ENCODE data around the gene CFL1. TPM values are rescaled to one million over a fixed set of nuclear protein-coding genes. Genes with fewer than 3 reads are reported as not detected.
"Not testable (repeated sequence)": the region's sequence is repeated elsewhere in the genome, so short reads cannot be mapped to it uniquely, and the experiment has no call there.

The CFL1 gene
- total and polyA plus RNA-seq, 4 donors = 387 to 1,282 (median 730) TPM

- H3K4me3 ChIP-seq = peak within 1 kb of the TSS; percentile 47
- no peaks in the 10 kb centered on the region for H3K36me3 ChIP-seq (ENCODE audit: control insufficient read depth in 4 of 4, insufficient read depth in 4 of 4, low read length in 4 of 4)
- no peak for TF ChIP-seq CTCF (IDR thresholded peaks at IDR 0.05; ENCODE audit: control extremely low read depth, extremely low read depth)
- ATAC-seq (ENCODE audit: insufficient read depth, low FRiP score) (peak; percentile 100), DNase-seq (peak; percentile 96 to 97 (median 96))
- H3K4me1 ChIP-seq (ENCODE audit: control insufficient read depth in 5 of 5, insufficient read depth in 5 of 5, low read length in 5 of 5) = peaks cover 0 to 14% (median 10%) of the 10 kb centered on the region in 5 donors
- peak within 1 kb of the TSS; percentile 43 to 59 for H3K9ac ChIP-seq (ENCODE audit: insufficient read depth in 1 of 2, low read length in 2 of 2)
- H3K27ac ChIP-seq (ENCODE audit: low read depth in 1 of 2, low read length in 1 of 2) = peak within 1 kb of the TSS in 1 of 2 donors; percentile 71
- no peaks in the 10 kb centered on the region for H3K27me3 ChIP-seq (ENCODE audit: control insufficient read depth in 3 of 3, insufficient read depth in 3 of 3, low read length in 2 of 3)
- 1% methylated on average over 57 to 63 of the region's 63 CpGs for WGBS, 2 donors
- H3K9me3 ChIP-seq (ENCODE audit: control insufficient read depth in 4 of 4, insufficient read depth in 3 of 4, low read length in 3 of 4) = peaks cover 0 to 2% (median 0%) of the 10 kb centered on the region in 4 donors
These were observed 24.5 kb downstream of the CFL1 start, which contains the start of gene SNX32 for GRCh38 chr11:65833297-65834030. TSS of gene SNX32 (plus strand) at chr11:65833963. CDS start at chr11:65834066, 103 bp downstream.

GRCh38 chr11:65832231-65832630 is 25.7 kb downstream of the CFL1 start:
- not testable (repeated sequence) for H3K27ac ChIP-seq (ENCODE audit: low read depth in 1 of 2, low read length in 1 of 2); H3K36me3 ChIP-seq (ENCODE audit: control insufficient read depth in 4 of 4, insufficient read depth in 4 of 4, low read length in 4 of 4); H3K9me3 ChIP-seq (ENCODE audit: control insufficient read depth in 4 of 4, insufficient read depth in 3 of 4, low read length in 3 of 4); H3K27me3 ChIP-seq (ENCODE audit: control insufficient read depth in 3 of 3, insufficient read depth in 3 of 3, low read length in 2 of 3); DNase-seq; H3K4me3 ChIP-seq; H3K9ac ChIP-seq (ENCODE audit: insufficient read depth in 1 of 2, low read length in 2 of 2); ATAC-seq (ENCODE audit: insufficient read depth, low FRiP score)
- H3K4me1 ChIP-seq (ENCODE audit: control insufficient read depth in 5 of 5, insufficient read depth in 5 of 5, low read length in 5 of 5) = peaks cover 0 to 14% (median 10%) of the 10 kb centered on the region in 5 donors

- ATAC-seq (ENCODE audit: insufficient read depth, low FRiP score) = no peak
- WGBS, 2 donors = 72 to 81% methylated on average over 4 of the region's 4 CpGs
These were observed 28.5 kb downstream of the CFL1 start for GRCh38 chr11:65829459-65829858.

More at GRCh38 chr11:65829459-65829858, 28.5 kb downstream of the CFL1 start:
- TF ChIP-seq CTCF (IDR thresholded peaks at IDR 0.05; ENCODE audit: control extremely low read depth, extremely low read depth) = no peak
- no peak for DNase-seq
- Histone ChIP-seq H3K9me3 (ENCODE audit: control insufficient read depth in 4 of 4, insufficient read depth in 3 of 4, low read length in 3 of 4) (peaks cover 0 to 2% (median 0%) of the 10 kb centered on the region in 4 donors), H3K4me1 (ENCODE audit: control insufficient read depth in 5 of 5, insufficient read depth in 5 of 5, low read length in 5 of 5) (peaks cover 0 to 12% (median 6%) of the 10 kb centered on the region in 5 donors), H3K4me3 (no peak overlapping the region), H3K9ac (ENCODE audit: insufficient read depth in 1 of 2, low read length in 2 of 2) (no peak overlapping the region), H3K27me3 (ENCODE audit: control insufficient read depth in 3 of 3, insufficient read depth in 3 of 3, low read length in 2 of 3) (no peaks in the 10 kb centered on the region), H3K27ac (ENCODE audit: low read depth in 1 of 2, low read length in 1 of 2) (no peak overlapping the region), H3K36me3 (ENCODE audit: control insufficient read depth in 4 of 4, insufficient read depth in 4 of 4, low read length in 4 of 4) (no peaks in the 10 kb centered on the region)

All from lung (tissue), 12 donors.